Hematopoietic multipotent progenitor cell treated with erythropoietin and hydrocortisone succinate and interleukin-3 and kit ligand, for 4 days (in vitro differentiated cells): Measurements from ENCODE around the gene RSPH1.

Experiments
- DNase-seq: peaks from one replicate; pipeline ENCODE4 v3.0.0-alpha.2; 2015

RSPH1 gene

DNA sequence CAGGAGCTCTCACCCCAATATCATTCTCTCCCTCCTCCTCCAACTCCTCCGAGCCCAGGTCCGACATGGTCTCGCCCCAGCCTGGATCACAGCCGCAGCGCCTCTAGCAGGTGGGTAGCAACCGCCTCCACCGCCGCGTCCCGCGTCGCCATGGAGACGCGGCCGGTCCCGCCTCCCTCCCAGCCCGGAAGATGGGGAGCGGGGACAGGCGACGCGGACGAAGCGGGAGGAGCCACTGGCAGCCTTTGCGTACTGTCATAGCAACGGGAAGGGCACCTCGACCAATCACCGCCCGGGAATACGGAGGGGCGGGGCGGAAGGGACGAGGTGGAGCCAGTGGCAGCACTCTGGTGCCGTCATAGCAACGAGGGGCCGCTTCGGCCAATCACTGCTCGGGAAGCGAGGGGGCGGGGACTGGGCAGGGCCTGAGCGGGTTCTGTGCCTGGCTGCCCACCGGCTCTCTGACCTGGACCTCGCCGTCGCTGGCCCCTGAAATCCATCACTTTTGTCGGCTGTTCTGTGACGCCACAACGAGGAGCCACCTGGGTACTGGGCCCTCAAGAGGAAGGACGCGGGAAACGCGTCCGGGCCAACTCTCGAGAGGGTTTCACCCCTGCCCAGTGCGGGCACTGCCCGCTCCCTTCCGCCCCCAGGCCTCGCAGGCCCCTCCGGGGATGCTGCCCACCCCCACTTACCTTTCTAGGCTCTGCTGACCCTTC is at the start of gene RSPH1:
TSS of gene RSPH1 (minus strand) at position 105 of the 719 bp plus-strand sequence. CDS start at position 67, 38 bp downstream.
- DNase-seq, result peak; percentile 99

DNA sequence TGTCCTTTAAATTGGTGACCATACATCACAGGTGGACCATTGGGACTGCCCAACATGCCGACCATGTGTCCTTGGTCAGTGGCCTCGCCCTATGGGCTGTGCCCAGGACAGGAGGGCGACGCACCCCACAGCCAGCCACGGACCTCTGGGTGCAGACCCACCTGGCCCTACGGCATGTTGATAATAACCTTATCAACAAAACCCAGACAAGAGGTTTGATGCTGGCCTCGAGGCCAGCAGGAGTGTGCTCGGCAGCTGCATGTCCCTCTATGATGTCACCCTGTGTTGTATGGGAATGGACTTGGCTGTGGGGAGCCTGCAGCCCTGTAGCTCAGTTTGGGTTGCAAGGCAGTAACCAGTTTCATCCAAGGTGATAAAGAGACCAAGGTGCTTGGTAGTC is 49.7 kb upstream of the RSPH1 start:
- peak; percentile 52 for DNase-seq

DNA sequence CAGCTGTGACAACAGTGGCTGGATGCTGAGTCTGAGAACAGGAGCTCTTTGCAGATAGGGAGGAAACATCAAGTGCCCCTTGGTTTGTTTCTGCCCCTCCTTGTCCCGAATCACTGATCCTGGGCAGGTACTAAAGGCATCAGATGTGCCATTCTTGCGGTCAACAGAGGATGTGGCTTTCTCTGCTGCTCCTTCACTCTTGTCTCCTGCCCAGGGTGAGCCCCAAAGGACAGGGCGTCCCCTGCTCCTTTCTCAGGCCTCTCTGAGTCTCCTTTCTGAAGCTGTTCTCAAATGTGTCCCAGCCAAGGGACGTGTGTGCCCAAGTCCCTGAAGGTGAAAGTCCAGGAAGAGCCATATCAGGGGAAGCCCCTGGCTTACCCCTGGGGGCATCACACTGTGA is 49.3 kb upstream of the RSPH1 start:
- no peak for DNase-seq

DNA sequence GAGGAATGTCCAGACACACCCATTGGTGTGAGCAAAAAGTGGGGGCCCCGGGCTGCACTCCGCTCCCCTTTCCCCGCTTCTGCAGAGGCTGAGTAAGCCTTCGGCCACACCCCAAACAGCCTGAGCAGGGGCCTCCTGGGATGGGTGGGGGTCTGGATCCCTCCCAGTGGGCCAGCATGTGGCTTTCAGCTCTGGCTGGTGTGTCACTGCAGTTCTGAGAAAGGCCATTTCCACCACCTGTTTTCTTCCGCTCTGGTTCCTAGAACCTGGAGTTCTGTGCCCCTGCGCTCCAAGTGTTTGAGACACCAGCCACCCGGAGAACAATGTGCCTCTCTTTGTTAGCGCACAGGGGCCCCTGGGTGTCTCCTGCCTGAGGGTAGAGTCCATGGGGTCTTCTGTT is 48.5 kb upstream of the RSPH1 start:
- DNase-seq, result no peak

DNA sequence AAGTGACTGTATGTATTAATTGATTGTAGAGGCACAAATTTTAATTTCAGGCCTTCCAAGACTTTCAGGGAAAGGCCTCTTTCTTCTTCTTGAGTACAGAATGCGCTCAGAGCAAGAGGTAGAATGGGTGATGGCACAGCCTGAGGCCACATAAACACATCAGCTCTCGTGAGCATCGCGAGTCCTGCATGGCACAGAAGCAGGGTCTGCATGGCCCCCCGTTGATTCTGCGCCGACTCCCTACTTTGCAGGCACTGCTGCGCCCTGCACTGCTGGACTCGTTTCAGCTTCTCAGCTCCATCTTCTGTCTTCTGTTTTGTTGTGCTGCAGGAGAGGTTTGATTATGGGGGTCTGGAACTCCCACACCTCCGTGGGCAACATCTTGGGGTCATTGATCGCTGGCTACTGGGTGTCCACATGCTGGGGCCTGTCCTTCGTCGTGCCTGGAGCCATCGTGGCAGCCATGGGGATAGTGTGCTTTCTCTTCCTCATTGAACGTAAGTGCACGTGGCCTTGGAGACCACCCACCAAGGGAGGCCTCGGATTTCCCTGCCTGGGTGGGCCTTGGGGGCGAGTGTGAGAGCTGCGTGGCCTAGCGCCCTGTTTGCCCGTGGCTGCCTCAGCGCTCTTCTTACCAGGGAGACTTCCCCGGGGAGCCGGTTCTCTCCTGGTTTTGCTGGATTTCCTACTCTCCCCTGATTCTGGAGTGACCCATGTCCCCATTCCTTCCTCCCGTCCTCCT is 47.3 kb upstream of the RSPH1 start:
- DNase-seq, result no peak

DNA sequence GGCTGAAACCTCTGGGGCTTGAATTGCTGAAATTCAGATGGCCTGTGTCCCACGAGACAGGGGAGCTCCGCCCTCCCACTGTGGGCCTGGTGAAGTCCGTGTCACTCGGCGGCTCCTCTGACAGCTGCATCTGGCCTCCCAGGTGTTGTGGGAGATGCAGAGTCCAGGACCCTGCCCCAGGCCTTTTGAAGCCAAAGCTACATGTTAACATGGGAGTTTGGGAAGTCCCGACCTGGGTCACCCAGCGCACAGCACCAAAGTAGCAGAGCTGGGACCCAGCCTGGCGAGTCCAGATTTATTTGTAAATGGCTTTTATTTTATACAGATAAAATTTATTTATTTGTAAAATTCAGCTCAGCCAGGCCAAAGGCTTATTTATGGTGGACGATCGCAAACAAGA is 46.6 kb upstream of the RSPH1 start:
- no peak for DNase-seq

DNA sequence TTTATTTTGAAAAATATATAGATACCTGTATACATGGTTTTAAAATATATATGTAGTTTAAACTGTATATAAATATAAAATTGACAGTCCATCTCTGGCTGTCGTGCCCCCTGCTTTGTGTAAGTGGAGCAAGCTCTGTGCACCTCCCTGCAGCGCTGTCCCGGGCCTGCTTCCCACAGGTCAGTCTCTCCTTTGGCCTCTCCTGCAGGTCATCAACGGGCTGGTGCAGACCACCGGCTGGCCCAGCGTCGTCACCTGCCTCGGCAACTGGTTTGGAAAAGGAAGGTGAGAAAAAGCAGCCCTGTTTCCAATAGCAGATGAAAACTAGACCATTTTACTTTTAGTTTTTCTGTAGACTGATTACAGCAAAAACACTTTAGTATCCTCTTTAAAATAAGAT is 46.2 kb upstream of the RSPH1 start:
- DNase-seq, result no peak

DNA sequence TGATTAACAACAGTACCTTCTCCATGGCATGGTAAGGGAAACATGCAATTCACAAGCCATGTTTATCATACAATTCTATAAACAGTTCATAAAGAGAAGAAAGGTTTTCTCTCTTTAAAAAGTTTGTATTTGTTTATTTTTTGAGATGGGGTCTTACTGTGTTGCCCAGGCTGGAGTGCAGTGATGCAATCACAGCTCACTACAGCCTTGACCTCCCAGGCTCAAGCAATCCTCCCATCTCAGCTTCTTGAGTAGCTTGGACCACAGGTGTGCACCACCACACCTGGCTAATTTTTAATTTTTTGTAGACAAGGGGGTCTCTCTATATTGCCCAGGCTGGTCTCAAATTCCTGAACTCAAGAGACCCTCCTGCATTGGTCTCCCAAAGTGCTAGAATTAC is 45.6 kb upstream of the RSPH1 start:
- DNase-seq, result no peak

DNA sequence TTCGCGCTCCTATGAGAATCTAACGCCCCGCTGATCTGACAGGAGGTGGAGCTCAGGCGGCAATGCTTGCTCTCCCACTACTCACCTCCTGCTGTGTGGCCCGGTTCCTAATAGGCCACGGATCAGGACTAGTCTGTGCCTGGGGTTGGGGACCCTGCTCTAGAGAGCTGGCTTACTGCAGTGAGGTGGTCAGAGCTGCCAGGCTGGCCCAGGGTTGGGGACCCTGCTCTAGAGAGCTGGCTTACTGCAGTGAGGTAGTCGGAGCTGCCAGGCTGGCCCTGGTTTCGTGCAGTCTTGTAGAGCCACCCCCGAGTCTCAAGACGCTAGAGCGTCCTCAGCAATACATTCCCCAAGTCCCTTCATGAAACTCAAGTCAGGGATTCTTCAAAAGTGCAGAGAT is 45.1 kb upstream of the RSPH1 start:
- DNase-seq, result no peak

DNA sequence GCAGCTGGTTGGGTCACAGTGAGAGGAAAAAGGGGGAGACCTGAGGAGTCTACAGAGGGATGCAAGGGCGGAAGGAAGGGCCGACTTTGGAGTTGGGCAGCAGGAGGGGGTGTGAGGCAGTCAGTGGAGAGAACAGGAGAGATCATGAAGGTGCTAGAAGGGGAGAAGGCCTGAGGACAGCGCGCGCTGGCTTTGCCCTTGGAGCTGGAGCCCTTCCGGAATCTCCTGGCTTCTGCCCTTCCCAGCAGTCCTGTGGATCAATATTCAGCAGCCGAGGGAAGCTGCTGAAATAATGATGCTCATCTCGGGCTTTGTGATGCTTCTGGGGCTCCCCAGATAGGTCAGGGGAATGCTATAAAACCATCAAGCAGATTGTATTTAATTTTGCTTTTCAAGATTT is 44.4 kb upstream of the RSPH1 start:
- no peak for DNase-seq

DNA sequence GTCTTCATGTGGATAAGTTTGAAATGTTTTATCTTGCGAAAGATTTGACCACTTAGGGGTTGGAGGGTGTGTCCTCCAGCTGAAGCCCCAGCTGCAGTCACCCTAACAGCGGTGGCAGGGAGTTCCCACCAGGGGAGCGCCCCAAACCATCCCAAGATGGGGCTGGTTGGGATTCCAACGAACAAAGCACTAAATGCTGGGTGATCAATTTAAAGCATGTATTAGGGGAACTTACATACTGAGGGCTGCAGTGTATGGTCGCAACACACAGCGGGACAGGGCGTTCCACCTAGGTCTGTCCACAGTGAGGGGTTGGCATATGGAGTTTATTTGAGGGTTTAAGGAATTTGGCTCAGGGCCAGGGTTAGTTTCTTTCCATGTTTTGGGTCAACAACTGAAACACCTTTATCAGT is 43.9 kb upstream of the RSPH1 start:
- peak; percentile 74 for DNase-seq

DNA sequence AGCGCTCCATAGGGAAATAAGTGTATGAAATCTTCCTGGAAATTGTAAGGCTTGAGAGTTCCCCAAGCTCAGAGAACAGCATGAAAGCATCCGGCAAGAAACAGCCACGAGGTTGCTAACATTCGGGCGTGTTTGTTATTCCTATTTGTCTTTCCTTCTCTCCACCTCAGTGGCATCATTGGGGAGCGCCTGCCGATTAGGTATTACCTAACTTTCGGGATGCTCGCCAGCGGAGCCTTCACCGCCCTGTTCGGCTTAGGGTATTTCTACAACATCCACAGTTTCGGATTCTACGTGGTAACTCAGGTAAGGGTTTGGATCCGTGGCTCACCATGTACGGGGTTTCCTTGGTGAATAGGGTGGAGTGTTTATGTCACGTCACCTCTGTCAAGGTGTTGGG is 43.3 kb upstream of the RSPH1 start:
- no peak for DNase-seq

DNA sequence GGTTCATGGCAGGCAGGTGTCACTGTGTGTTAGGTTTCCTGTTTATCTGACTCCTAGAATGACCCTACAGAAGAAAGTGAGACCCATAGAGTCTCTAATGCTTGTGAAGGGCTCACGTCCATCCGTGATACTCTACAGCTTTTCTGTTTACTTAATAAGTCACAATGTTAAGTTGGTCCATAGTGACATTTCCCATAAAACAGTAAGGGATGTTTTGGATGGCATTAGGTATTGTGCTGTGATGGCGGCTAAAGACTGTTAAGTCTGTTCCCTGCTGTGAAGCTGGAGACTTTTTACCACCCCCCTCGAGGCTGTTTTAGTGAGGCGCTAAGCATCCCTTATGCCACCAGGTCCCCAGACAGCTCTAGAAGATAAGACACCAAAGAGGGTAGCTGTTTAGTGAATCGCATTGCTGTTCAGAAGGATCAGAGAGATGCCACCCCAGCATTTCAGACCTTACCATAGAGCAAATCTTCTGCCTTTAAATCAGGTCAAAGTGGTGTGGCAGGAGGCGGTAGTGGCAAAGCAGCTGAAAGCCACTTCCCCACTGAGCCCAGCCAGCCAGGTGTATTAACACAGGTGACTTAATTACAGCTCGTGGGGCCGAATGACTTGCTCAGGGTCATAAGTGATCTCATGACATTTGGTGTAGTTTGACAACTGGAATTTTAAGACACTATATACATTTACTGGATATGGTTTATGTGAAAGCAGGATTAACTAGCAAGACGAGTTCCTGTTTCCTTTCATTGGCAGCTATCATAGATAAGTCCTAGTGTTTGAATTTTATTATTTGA is 42.7 kb upstream of the RSPH1 start:
- DNase-seq, result no peak

DNA sequence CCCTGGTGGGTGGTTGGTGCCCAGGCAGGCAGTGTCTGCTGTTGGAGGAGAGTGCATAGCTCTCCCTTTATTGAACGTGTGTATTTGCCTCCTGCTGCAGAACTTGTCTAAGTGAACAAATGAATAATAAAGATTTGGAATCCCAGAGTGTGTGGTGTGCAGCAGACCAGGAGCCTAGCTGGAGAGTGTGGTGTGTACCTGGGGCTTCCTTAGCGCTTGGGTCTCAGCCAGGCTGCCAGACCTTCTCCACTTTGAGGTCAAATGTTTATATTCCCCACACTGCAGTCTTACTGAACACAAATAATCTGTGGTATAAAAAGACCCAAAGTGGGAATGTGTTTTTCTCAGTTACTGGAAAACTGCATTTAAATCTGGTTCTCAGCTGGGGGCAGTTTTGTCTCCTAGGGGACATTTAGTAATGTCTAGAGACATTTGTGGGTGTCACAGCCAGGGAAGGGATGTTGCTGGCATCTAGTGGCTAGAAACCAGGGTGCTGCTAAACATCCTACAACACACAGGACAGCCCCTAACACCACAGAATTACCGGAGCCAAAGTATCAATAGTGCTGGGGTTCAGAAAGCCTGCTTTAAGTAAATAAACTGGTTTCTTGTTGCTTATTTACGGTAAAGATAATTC is 41.2 kb upstream of the RSPH1 start:
- peak; percentile 76 for DNase-seq

DNA sequence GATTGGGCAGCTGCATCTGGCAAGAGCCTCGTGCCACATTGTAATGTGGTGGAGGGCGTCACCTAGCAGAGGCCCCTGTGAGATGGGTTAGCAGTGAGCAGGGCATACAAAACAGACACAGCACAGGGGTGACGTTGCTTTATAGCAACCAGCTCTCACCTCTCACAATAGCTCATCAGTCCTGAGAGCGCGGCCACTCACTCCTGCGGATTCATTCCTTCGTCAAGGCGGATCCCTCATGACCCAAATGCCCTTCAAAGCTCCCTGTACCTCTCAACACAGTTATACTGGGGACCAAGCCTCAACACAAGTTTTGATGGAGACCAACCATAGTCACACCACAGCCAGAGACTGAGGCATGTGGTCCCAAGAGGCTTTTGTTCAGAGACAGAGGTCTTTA is 40.6 kb upstream of the RSPH1 start:
- no peak for DNase-seq

DNA sequence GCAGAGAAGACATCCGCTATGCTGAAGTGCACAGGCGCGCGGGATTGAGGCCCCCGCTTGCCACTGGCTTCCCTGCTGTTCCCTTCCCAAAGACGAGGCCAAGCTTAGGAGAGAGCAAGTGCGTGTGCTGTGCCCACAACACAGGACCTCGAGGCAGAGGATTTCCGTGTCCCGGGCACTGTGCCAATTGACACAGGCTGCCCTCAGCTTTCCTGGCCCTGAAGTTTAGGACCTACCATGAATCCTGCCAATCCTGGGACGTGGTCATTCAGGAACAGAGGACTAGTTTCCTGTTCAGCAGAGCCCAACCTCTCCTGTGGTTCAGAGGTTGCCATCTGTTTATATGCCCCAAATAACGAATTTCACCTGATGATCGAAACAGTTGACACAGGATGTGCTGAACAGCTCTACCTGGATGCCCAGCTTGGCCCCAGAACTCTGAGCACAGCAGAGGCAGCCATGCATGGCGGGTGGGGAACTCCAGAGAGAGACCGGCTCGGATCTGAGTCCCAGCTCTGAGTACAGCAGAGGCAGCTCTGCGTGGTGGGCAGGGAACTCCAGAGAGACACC is 39.7 kb upstream of the RSPH1 start:
- no peak for DNase-seq

DNA sequence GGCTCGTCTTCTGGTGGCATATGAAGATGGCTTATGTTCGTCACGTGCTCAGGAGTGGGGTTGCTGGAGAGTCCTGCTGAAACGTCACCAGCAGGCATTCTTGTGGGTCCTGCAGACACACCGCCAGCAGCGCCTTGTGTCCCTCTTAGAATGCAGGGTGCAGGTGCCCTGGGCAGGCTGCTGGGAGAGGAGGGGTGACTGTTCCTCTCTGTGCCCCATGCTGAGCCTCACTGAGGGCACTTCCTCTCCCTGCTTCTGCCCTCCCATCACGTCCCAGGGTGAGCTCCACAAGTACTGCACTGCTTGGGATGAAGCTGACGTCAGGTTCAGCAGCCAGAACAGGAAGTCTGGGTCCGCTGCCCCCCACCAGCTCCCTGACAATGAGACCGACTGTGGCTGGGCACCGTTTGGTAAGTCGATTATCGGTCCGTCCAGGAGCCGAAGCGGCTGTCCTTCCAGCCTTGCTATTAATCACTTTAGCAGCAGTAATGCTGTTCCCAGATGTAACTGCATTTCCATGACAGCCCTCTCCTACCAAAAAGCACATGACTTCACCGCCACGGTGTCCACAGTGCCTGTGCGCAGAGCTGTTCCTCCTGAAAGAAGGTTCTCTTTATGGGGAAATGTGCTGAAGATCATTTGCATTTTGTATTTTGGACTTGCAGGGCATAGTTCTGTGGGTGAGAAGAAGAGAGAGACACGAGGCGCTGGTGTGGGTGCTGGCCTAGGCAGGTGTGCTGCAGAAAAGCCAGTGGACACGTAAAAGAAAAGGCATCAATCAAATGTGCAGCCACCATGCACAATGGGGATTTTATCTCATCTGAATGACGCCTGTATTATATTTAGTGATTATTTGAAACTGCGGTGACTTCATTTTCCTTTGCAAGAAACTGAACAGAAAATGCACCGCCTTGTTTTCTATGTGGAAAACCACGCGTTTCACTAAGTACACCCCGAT is 38.7 kb upstream of the RSPH1 start:
- peak; percentile 71 for DNase-seq

DNA sequence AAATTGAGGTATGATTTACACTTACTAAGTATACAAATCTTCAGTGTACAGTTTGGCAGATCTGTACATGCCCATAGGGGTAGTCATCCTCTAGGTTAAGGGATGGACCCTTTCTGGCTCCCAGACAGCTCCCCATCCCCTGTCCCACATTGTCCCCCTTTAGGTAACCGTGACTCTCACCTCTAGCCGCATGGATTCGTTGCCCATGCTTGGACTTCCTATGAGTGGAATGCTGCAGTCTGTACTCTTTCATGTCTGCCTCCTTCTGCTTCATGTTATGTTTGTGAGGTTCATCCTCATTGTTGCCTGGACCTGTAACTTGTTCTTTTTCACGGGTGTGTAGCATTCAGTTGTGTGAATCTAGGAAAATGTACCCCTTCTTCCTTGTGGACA is 37.9 kb upstream of the RSPH1 start:
- no peak for DNase-seq

DNA sequence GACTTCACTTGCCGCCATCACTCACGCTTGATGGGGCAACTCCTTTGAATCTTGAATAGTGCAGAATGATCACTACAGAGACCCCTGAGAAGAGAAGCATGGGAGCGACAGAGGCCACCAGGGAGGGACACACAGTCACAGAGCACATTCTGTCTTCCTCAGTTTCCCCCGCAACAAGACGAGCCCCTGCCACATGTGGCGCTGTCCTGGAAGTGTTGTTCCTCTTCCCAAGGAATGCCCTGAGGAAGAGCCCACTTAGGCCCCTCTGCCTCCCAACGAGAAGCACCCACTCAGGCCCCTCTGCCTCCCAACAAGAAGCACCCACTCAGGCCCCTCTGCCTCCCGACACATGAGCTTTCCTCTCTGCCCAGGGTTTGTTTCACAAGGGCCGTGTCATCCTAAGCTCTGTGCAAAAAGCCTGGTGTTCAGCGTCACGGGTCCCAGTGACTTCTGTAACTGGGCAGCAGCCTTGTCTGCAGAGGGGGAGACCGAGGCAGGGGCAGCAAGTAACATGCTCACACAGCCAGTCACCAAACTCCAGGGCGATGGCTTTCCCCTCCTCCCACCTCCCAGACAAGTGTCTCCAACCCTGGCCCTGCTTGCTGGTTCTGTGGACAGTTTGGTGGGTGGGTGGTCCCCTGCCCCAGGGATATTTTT is 37.4 kb upstream of the RSPH1 start:
- no peak for DNase-seq

DNA sequence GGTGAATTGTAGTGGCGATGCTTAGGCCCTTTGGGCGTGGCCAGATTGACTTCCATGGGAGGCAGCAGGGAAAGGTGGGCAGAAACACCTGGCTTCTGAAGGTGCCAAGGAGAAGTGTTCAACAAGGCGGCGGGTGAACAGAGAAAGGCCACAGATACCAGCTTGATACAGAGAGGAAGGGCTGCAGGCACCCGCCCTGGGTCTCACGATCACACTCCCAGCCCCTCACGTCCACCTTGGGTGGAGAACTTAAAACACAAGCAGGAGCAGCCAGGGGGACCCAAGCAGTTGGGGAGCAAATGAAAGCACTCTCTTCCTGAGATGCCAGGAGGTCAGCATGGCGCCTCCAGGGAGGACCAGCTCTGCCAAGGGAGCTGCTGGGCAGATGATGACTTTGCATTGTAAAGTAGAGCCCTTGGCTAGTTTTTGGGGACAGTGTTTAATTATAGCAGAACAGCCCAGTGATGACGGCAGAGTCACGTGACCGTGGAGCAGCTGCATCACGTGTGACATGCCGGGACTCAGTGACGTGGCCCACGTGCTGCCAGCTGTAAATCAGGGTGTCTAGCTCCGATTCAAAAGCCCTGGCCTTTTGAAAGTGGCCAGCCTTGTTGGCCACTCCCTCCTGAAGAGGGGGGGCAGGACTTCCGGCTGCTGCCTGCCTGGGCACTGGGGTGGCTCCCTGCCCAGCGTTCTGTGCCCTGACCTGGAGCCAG is 36.6 kb upstream of the RSPH1 start:
- peak; percentile 41 for DNase-seq

DNA sequence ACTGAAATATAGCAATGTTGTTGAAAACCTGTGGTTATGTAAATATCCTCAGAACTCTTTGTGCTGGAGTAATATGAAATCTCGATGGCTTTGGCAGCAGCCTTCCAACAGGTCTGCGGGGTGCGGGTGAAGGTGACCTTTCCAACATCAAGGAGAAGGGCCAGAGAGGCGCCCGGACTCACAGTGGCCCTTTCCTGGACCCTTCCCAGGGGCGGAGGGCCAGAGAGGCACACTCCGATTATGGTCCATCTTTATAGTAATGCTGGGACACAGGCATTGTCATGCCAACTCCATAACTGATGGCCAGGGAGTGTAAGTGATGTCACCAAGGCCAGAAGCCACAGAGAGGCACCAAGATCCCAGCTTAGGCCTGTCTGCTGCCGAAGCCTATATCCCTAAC is 35.7 kb upstream of the RSPH1 start:
- no peak for DNase-seq
